GM21367 (cell line): ENCODE data around the gene HEPH.
"Not testable (repeated sequence)": the region's sequence is repeated elsewhere in the genome, so short reads cannot be mapped to it uniquely, and the experiment has no call there.

Source experiments
- ATAC-seq: cut with Tn5 transposase; IDR thresholded peaks from one replicate; pipeline ENCODE4 v1.9.1; 2021; ENCODE audit not compliant: unreplicated experiment

Gene HEPH

DNA sequence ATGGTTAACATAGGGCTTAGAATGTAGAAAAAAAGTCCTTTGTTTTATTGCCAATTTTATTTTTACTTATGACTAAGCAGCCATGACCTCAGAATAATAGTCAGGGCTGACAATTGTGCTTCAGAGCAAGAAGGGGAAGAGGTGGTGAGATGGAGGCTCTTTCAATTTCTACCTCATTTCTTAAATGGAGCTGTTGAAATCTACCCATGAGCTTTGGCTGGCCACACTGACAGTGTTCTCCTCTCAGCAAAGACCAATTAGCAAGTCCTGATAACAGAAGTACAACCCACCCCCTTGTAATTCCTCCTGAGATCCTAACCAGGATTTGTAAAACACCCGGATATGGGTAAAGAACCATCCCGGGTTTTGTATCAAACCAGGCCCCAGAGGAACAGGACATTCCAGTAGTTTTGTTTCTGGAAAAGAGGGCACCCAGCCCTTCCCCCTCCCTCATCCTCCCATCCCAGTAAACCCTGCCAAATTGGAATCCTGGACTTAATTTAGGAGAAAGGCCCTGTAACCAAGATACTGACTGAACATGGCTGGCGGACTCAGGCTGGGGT is at the start of gene HEPH:
Gene HEPH, plus strand, starts transcription at position 399 of the 563 bp plus-strand sequence. CDS start 6,324 bp downstream, outside the sequence.
- ATAC-seq = peak; percentile 71

GRCh38 chrX:66118722-66119121 is 45.3 kb upstream of the HEPH start:
- ATAC-seq = not testable (repeated sequence)

- ATAC-seq = not testable (repeated sequence)
These were observed 42.7 kb upstream of the HEPH start for GRCh38 chrX:66121354-66121753.

GRCh38 chrX:66126662-66127061 is 37.4 kb upstream of the HEPH start:
- ATAC-seq = no peak

DNA sequence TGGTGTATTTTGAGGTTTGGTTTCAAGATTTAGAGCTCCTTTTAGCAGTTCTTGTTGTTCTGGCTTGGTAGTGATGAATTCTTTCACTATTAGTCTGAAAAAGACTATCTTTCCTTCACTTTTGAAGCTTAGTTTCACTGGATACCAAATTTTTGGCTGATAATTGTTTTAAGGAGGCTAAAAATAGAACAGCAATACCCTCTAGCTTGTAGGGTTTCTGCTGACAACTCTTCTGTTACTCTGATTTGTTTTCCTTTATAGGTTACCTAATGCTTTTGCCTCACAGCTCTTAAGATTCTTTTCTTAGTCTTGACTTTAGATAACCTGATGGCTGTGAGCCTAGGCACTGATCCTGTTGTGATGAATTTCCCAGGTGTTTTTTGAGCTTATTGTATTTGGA is 33.6 kb upstream of the HEPH start:
- no peak for ATAC-seq

DNA sequence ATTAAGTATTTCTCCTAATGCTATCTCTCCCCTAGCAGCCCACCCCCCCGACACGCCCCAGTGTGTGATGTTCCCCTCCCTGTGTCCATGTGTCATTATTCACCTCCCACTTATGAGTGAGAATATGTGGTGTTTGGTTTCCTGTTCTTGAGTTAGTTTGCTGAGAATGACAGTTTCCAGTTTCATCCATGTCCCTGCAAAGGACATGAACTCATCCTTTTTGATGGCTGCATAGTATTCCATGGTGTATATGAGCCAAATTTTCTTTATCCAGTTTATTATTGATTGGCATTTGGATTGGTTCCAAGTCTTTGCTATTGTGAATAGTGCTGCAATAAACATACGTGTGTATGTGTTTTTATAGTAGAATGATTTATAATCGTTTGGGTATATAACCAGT is 28.8 kb upstream of the HEPH start:
- not testable (repeated sequence) for ATAC-seq

- ATAC-seq = no peak
These were observed 21.7 kb upstream of the HEPH start for GRCh38 chrX:66142351-66142750.

DNA sequence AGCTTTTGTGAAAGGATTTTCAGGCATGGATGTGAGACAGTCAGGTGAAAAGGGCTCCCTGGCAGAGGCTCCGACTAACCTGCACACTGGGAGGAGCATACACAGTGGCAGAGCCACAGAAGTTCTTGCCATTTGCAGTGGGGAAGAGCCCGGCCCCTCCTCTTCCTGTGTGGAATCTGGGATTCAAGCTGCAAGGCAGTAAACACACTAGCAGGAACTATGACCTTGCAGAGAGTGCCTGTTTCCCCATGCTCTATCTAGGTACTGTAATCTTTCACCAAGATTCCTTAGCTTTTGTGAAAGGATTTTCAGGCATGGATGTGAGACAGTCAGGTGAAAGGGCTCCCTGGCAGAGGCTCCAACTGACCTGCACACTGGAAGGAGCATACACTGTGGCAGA is 19.8 kb upstream of the HEPH start:
- ATAC-seq = no peak

DNA sequence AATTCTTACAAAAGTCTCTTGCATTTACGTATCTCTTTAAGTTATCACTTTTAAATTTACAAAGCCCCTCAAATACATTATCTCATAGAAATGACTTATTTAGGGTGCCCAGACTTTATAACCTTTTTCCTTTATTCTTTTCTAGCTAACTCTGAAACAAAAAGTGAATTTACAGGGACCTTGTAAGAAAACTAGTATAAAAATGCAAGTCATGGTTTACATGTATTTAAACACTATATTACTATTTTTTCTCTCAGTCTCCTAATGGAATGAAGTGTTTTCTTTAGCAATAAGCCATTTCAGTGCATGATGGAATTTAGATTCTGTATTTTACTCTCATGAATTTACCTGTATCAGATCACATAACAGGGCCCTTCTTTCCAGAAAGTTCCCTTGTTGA is 14.5 kb upstream of the HEPH start:
- ATAC-seq = no peak

- ATAC-seq = no peak
These were observed 13.9 kb upstream of the HEPH start for GRCh38 chrX:66150163-66150562.

GRCh38 chrX:66162331-66162822 is 1.7 kb upstream of the HEPH start:
- ATAC-seq = no peak

GRCh38 chrX:66163447-66163846 is 600 bp upstream of the HEPH start:
- no peak for ATAC-seq

DNA sequence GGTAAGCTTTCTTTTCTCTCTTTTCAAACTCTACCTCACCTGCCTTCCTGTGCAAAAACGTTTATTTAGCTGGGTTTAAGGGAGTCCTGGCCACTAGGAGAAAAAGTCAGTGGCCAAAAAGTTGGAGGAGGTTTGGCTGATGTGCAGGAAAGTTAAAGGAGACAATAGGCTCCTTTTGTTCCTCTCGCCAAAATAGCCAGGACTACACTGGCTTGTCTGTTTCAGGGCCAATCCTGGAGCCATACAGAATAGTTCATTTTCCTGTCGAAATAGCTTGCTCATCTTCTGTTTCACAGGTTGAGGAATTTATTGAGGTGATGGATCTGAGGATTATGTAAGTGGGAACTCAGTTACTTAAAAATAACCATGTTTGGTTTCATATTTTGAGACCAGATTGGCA is 423 bp downstream of the HEPH start:
- no peak for ATAC-seq

DNA sequence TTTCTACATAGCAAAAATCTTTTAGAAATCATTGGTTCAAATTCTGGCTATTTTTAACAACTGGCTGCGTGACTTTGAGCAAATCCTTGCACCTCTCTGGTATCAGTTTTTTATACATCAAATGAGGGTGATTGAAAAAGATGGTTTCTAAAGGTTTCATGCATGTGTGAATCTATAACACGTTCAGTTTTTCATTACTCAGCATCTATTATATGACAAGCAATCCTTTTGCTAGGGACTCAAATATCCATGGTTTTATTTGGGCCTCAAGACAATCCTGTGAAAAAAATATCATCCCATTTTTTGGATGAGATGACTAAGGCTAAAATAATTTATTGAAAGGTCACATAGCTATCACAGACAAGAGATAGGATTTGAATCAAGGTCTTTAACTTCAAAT is 884 bp downstream of the HEPH start:
- ATAC-seq = no peak

- no peak for ATAC-seq
These were observed 2.6 kb downstream of the HEPH start for GRCh38 chrX:66166671-66167070.

- ATAC-seq = no peak
These were observed 3.4 kb downstream of the HEPH start for GRCh38 chrX:66167431-66167830.

GRCh38 chrX:66176134-66176533 is 12.1 kb downstream of the HEPH start:
- no peak for ATAC-seq

DNA sequence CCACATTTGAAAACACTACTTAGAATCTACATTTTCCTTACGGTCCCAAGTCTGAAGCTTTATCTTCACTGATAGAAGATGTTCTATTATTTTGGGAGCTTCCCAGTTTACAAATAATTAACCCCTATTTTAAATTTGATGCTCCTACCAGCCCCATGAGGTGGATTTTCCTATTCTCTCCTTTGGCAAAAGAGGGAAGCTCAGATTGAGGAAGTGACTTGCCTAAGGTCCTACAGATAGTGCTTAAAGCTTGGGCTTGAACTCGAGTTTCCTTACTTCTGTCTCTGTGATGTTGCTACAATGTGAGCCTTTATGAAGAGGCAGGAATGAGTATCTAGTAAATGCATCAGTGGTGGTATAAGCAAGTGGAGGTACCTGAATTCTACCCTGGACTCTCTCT is 27.5 kb downstream of the HEPH start:
- ATAC-seq = no peak

DNA sequence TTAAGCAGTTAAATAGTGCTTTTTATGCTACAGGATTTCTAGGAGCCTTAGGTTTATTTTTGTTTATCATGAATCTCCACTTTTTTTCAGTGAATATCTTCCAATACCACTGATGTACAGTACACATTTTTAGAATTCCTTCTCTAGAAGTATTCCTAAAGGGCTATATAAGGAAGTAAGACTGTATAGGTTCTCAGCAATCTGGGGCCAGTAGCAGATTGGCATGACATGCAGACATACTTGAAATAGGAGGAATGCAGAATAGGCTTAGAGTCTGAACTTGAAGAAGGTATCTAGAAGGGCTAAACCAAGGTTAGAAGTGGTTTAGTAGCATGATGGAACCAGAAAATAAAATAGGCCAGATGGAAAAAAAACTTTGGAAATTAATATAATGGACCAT is 29.8 kb downstream of the HEPH start:
- no peak for ATAC-seq

GRCh38 chrX:66200050-66200664 is 36.1 kb downstream of the HEPH start:
- peak; percentile 73 for ATAC-seq

GRCh38 chrX:66200855-66201795 is 37.1 kb downstream of the HEPH start:
- no peak for ATAC-seq

DNA sequence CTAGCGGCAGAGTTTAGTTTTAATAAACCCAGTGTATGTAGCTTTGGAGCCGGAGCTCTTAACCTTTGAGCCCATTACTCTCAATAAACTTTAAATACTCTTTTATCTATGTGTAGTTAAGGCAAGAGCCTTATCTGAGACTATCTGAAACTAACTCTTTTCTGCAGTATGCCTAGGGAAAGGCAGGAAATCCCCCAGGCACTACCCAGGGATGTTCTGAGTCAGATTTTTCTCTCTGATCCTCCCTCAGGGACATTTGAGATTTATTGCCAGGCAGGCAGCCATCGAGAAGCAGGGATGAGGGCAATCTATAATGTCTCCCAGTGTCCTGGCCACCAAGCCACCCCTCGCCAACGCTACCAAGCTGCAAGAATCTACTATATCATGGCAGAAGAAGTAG is 39.1 kb downstream of the HEPH start:
- no peak for ATAC-seq
